IPS DF 6.9 (cell line): Measurements from ENCODE around the gene C22orf23.

ENCODE experiments used
- DNase-seq: peaks from one replicate; pipeline ENCODE4 v3.0.0-alpha.2; 2013; ENCODE audit warnings: low read depth, low spot score
- H3K27ac ChIP-seq: one replicate; pipeline ENCODE4 v1.5.1; 2013; ENCODE audit warnings: low read length, control low read depth
- H3K27me3 ChIP-seq: 2 replicates; pipeline ENCODE4 v1.6.1; 2013; ENCODE audit warnings: mild to moderate bottlenecking, low read length; ENCODE audit not compliant: control insufficient read depth, insufficient read depth
- H3K36me3 ChIP-seq: 2 replicates; pipeline ENCODE4 v1.6.1; 2013; ENCODE audit warnings: low read length; ENCODE audit not compliant: control insufficient read depth, insufficient read depth
- H3K4me1 ChIP-seq: 2 replicates; pipeline ENCODE4 v1.6.1; 2013; ENCODE audit warnings: low read length; ENCODE audit not compliant: control insufficient read depth, insufficient read depth
- H3K4me3 ChIP-seq: 2 replicates; pipeline ENCODE4 v1.5.1; 2013; ENCODE audit warnings: mild to moderate bottlenecking, low read length
- H3K9me3 ChIP-seq: 2 replicates; pipeline ENCODE4 v1.6.1; 2013; ENCODE audit warnings: low read length, inconsistent platforms; ENCODE audit not compliant: control insufficient read depth, insufficient read depth
- WGBS: extraction: QIAGEN DNeasy Blood & Tissue Kit; methylation state at CpG from one replicate; pipeline ENCODE4 v1.1.7; 2013; ENCODE audit warnings: mixed read lengths, missing lambda C conversion rate; ENCODE audit not compliant: insufficient read length, insufficient coverage; 5-methylcytosine and 5-hydroxymethylcytosine counted together

The C22orf23 gene

GRCh38 chr22:37898441-37899181 is 54.8 kb downstream of the C22orf23 start:
- no peak overlapping the region for H3K27ac ChIP-seq
- no CpG with 5 or more reads among the region's 9 CpGs for WGBS
- no peaks in the 10 kb centered on the region for H3K27me3 ChIP-seq
- no peak overlapping the region for H3K4me3 ChIP-seq
- DNase-seq, result no peak
- peaks cover 12% of the 10 kb centered on the region for H3K4me1 ChIP-seq
- H3K9me3 ChIP-seq, result no peaks in the 10 kb centered on the region
- H3K36me3 ChIP-seq, result no peaks in the 10 kb centered on the region

GRCh38 chr22:37897807-37898206 is 55.6 kb downstream of the C22orf23 start:
- H3K27ac ChIP-seq, result no peak overlapping the region
- DNase-seq, result no peak
- no CpG with 5 or more reads among the region's 2 CpGs for WGBS
- no peaks in the 10 kb centered on the region for H3K36me3 ChIP-seq
- no peak overlapping the region for H3K4me3 ChIP-seq
- no peaks in the 10 kb centered on the region for H3K9me3 ChIP-seq
- no peaks in the 10 kb centered on the region for H3K27me3 ChIP-seq
- H3K4me1 ChIP-seq, result peaks cover 12% of the 10 kb centered on the region

GRCh38 chr22:37896939-37897338 is 56.5 kb downstream of the C22orf23 start:
- Histone ChIP-seq H3K4me1 (peaks cover 12% of the 10 kb centered on the region), H3K36me3 (no peaks in the 10 kb centered on the region)

GRCh38 chr22:37896181-37896592 is 57.2 kb downstream of the C22orf23 start:
- no CpG with 5 or more reads among the region's 5 CpGs for WGBS
- no peak overlapping the region for H3K27ac ChIP-seq
- no peaks in the 10 kb centered on the region for H3K36me3 ChIP-seq
- no peaks in the 10 kb centered on the region for H3K9me3 ChIP-seq
- H3K27me3 ChIP-seq, result no peaks in the 10 kb centered on the region
- H3K4me3 ChIP-seq, result no peak overlapping the region
- DNase-seq, result no peak
- H3K4me1 ChIP-seq, result peaks cover 12% of the 10 kb centered on the region

More at GRCh38 chr22:37896939-37897338, 56.5 kb downstream of the C22orf23 start:
- WGBS, result no CpG with 5 or more reads among the region's 3 CpGs
- Histone ChIP-seq H3K4me3 (no peak overlapping the region), H3K9me3 (no peaks in the 10 kb centered on the region), H3K27ac (no peak overlapping the region), H3K27me3 (no peaks in the 10 kb centered on the region)
- DNase-seq, result no peak

GRCh38 chr22:37894939-37895670 is 58.3 kb downstream of the C22orf23 start:
- Histone ChIP-seq H3K27ac (no peak overlapping the region), H3K9me3 (no peaks in the 10 kb centered on the region), H3K4me1 (peaks cover 12% of the 10 kb centered on the region), H3K4me3 (no peak overlapping the region), H3K36me3 (no peaks in the 10 kb centered on the region), H3K27me3 (no peaks in the 10 kb centered on the region)
- no CpG with 5 or more reads among the region's 8 CpGs for WGBS
- no peak for DNase-seq

GRCh38 chr22:37893583-37893983 is 59.8 kb downstream of the C22orf23 start:
- H3K9me3 ChIP-seq, result no peaks in the 10 kb centered on the region
- no peak for DNase-seq
- no CpG with 5 or more reads among the region's 5 CpGs for WGBS
- peaks cover 12% of the 10 kb centered on the region for H3K4me1 ChIP-seq
- H3K27me3 ChIP-seq, result no peaks in the 10 kb centered on the region
- H3K27ac ChIP-seq, result no peak overlapping the region
- H3K4me3 ChIP-seq, result no peak overlapping the region
- peaks cover 9% of the 10 kb centered on the region; the same call in 1 of the 2 replicates for H3K36me3 ChIP-seq
